CD4-positive, alpha-beta T cell treated with Interleukin-4 for 1 hour (primary cell): Measurements from ENCODE around the gene CYP2C9.
"Not testable (repeated sequence)": the region's sequence is repeated elsewhere in the genome, so short reads cannot be mapped to it uniquely, and the experiment has no call there.

Experiments
- DNase-seq, 2 donors: peaks; one replicate each; pipeline ENCODE4 v3.0.0-alpha.2; 2020 to 2022

The CYP2C9 gene

GRCh38 chr10:94938383-94938782, at the start of gene CYP2C9:
Gene CYP2C9, plus strand, starts transcription at chr10:94938658. Its CDS starts 25 bp downstream, at chr10:94938683.
- DNase-seq, result no peak

GRCh38 chr10:94889123-94889522, 49.3 kb upstream of the CYP2C9 start:
- DNase-seq, result no peak

- no peak for DNase-seq
Observed at GRCh38 chr10:94890264-94891022, 48.0 kb upstream of the CYP2C9 start.

GRCh38 chr10:94898414-94898813, 40.0 kb upstream of the CYP2C9 start:
- not testable (repeated sequence) for DNase-seq

GRCh38 chr10:94902080-94902479, 36.4 kb upstream of the CYP2C9 start:
- DNase-seq, result no peak

GRCh38 chr10:94902570-94902969, 35.9 kb upstream of the CYP2C9 start:
- DNase-seq, result no peak

- not testable (repeated sequence) for DNase-seq
Observed at GRCh38 chr10:94904506-94905148, 33.8 kb upstream of the CYP2C9 start.

GRCh38 chr10:94916423-94916822, 22.0 kb upstream of the CYP2C9 start:
- no peak for DNase-seq

GRCh38 chr10:94936721-94937120, 1.7 kb upstream of the CYP2C9 start:
- no peak for DNase-seq

- not testable (repeated sequence) for DNase-seq
Observed at GRCh38 chr10:94943432-94944103, 5.1 kb downstream of the CYP2C9 start.

- not testable (repeated sequence) for DNase-seq
Observed at GRCh38 chr10:94946181-94946580, 7.7 kb downstream of the CYP2C9 start.

GRCh38 chr10:94963901-94964300, 25.4 kb downstream of the CYP2C9 start:
- DNase-seq, result no peak

GRCh38 chr10:94983555-94983954, 45.1 kb downstream of the CYP2C9 start:
- DNase-seq, result no peak

GRCh38 chr10:94989192-94989591, 50.7 kb downstream of the CYP2C9 start:
- no peak for DNase-seq

- no peak for DNase-seq
Observed at GRCh38 chr10:94991243-94991888, 52.9 kb downstream of the CYP2C9 start.

- no peak for DNase-seq
Observed at GRCh38 chr10:94992811-94993210, 54.4 kb downstream of the CYP2C9 start.

- no peak for DNase-seq
Observed at GRCh38 chr10:94997741-94998174, 59.3 kb downstream of the CYP2C9 start.

- DNase-seq, result no peak
Observed at GRCh38 chr10:95026461-95026860, 88.0 kb downstream of the CYP2C9 start.

- no peak for DNase-seq
Observed at GRCh38 chr10:95031656-95032055, 93.2 kb downstream of the CYP2C9 start.

- no peak for DNase-seq
Observed at GRCh38 chr10:95034401-95034800, 95.9 kb downstream of the CYP2C9 start.

GRCh38 chr10:95035332-95036295, 97.2 kb downstream of the CYP2C9 start:
- DNase-seq, result no peak

GRCh38 chr10:95039281-95039680, 100.8 kb downstream of the CYP2C9 start:
- no peak for DNase-seq
